Colonic mucosa (tissue), 2 donors: ENCODE results near the gene VWDE. TPM values are rescaled to one million over a fixed set of nuclear protein-coding genes. Genes with fewer than 3 reads are reported as not detected.

Experiments used
- total RNA-seq, 2 donors: library from RNA; stranded (reverse); fragmentation: NEBNext Ultra II Directional in 1 of 2; extraction: Animal tissue kit (Norgen Biotek cat#: 25700) in 1 of 2; gene quantifications; one replicate each; pipeline ENCODE4 v1.2.1, GENCODE V29; 2021
- donor health status: DM: no; HTN: no; CAD: no.
- donor health status: DM: no; HTN: no; CAD: no.

VWDE gene
- total RNA-seq, 2 donors from 2014 or later: 0.59 to 1.2 TPM

Other genes starting within 250 kb of the VWDE start
- 10 to 100 TPM; 37.8 to 52.3 TPM for gene TMEM106B, start 192.6 kb downstream of the VWDE start, total RNA-seq
- gene SCIN, start 166.9 kb upstream of the VWDE start, total RNA-seq: 10 to 100 TPM; 20.8 to 57.4 TPM